Calu3 (cell line): ENCODE results near the gene TOPBP1. TPM values are rescaled to one million over a fixed set of nuclear protein-coding genes. Genes with fewer than 3 reads are reported as not detected.

Experiments used
- BruUV-seq: library from RNA; stranded (reverse); fragments of 400-500 nt; replicated peaks from 2 replicates; lab custom pipeline; 2021; lab: Mats Ljungman, UMichigan
- CTCF ChIA-PET: fragments of 300-600 bp; sonication (Branson Sonifier 250); formaldehyde crosslinking; loops from one replicate; lab custom pipeline; 2022; ENCODE audit warnings: antibody characterized with exemption; lab: Charles Lee
- DNase-seq: peaks from one replicate; pipeline ENCODE4 v3.0.0; 2022
- H3K27ac Mint-ChIP-seq: one replicate; pipeline ENCODE4 v1.8.0; 2022; ENCODE audit warnings: mixed read lengths; ENCODE audit not compliant: unreplicated experiment
- H3K27me3 Mint-ChIP-seq: one replicate; pipeline ENCODE4 v1.8.0; 2022; ENCODE audit warnings: mixed read lengths; ENCODE audit not compliant: unreplicated experiment
- H3K36me3 Mint-ChIP-seq: one replicate; pipeline ENCODE4 v1.8.0; 2022; ENCODE audit warnings: mild to moderate bottlenecking, moderate library complexity, mixed read lengths; ENCODE audit not compliant: insufficient read depth, unreplicated experiment
- H3K4me1 Mint-ChIP-seq: one replicate; pipeline ENCODE4 v1.8.0; 2022; ENCODE audit warnings: mild to moderate bottlenecking, low read depth, mixed read lengths; ENCODE audit not compliant: unreplicated experiment
- H3K4me3 Mint-ChIP-seq: one replicate; pipeline ENCODE4 v1.8.0; 2022; ENCODE audit warnings: mild to moderate bottlenecking, low read depth, moderate library complexity, mixed read lengths; ENCODE audit not compliant: unreplicated experiment
- H3K9me3 Mint-ChIP-seq: one replicate; pipeline ENCODE4 v1.8.0; 2022; ENCODE audit warnings: low read depth, mixed read lengths; ENCODE audit not compliant: unreplicated experiment
- intact Hi-C: fragments of 100-400 bp; cut with micrococcal nuclease; formaldehyde crosslinking; loops from one replicate; pipeline ENCODE4 v1.10.0; 2022; ENCODE audit not compliant: unreplicated experiment
- total RNA-seq: library from RNA; stranded (reverse); gene quantifications from 2 replicates; pipeline ENCODE4 v1.2.3, GENCODE V29; 2022
- TF ChIP-seq, protein P1 (sequence below): fragments of 200-600 bp; IDR thresholded peaks from one replicate; pipeline ENCODE4 v1.8.0; 2022; ENCODE audit warnings: antibody characterized with exemption; ENCODE audit not compliant: unreplicated experiment

The TOPBP1 gene
- total RNA-seq, 1 experiment from 2014 or later: 94.7 TPM

DNA sequence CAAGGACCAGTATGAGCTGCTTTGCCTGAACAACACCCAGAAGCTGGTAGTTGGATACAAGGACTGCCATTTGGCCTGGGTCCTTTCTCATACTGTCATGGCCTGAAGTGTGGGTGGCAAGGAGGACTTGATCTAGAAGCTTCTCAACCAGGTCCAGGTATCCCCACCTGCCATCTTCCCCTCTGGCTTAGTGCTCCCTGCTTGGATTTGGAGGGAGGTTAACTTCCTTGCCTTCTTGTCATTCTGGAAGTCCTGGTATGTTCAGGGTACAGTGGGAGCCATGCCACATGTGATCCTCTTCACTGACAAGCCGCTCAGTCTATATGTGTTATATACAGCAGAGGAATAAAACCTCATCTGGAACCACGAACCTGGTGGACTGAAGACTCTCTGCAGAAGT lies 37.7 kb upstream of the TOPBP1 start:
- no peaks in the 10 kb centered on the region for H3K4me1 Mint-ChIP-seq
- no peak for DNase-seq
- BruUV-seq: no TSS peak
- CTCF ChIA-PET: no interaction called here
- H3K27me3 Mint-ChIP-seq: peaks cover 55% of the 10 kb centered on the region
- no peak overlapping the region for H3K4me3 Mint-ChIP-seq
- TF ChIP-seq, protein P1, sequence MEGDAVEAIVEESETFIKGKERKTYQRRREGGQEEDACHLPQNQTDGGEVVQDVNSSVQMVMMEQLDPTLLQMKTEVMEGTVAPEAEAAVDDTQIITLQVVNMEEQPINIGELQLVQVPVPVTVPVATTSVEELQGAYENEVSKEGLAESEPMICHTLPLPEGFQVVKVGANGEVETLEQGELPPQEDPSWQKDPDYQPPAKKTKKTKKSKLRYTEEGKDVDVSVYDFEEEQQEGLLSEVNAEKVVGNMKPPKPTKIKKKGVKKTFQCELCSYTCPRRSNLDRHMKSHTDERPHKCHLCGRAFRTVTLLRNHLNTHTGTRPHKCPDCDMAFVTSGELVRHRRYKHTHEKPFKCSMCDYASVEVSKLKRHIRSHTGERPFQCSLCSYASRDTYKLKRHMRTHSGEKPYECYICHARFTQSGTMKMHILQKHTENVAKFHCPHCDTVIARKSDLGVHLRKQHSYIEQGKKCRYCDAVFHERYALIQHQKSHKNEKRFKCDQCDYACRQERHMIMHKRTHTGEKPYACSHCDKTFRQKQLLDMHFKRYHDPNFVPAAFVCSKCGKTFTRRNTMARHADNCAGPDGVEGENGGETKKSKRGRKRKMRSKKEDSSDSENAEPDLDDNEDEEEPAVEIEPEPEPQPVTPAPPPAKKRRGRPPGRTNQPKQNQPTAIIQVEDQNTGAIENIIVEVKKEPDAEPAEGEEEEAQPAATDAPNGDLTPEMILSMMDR: no peak
- no peak overlapping the region for H3K27ac Mint-ChIP-seq
- intact Hi-C loops: no loop called here
- H3K9me3 Mint-ChIP-seq: no peaks in the 10 kb centered on the region
- H3K36me3 Mint-ChIP-seq: no peaks in the 10 kb centered on the region

DNA sequence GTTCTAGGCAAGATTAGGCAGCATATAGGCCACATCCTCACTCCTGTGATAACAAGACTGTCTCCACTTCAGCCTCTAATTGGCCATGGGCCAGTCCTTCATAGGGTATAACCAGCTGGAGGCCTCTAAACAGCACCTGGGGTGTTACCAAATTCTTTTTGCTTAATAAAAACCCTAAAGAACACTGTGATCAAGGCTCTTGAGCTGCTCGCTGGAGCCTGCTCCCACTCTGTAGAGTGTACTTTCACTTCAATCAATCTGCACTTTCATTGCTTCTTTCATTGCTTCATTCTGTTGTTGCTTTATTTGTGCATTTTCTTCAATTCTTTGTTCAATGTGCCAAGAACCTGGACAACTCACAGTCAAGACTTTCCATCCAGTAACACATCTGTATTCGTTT lies 36.2 kb upstream of the TOPBP1 start:
- no TSS peak for BruUV-seq
- H3K27me3 Mint-ChIP-seq: peaks cover 47% of the 10 kb centered on the region
- H3K9me3 Mint-ChIP-seq: no peaks in the 10 kb centered on the region
- H3K4me1 Mint-ChIP-seq: no peaks in the 10 kb centered on the region
- H3K4me3 Mint-ChIP-seq: no peak overlapping the region
- TF ChIP-seq, protein P1: no peak
- intact Hi-C loops: no loop called here
- no peak for DNase-seq
- no peak overlapping the region for H3K27ac Mint-ChIP-seq
- no peaks in the 10 kb centered on the region for H3K36me3 Mint-ChIP-seq
- CTCF ChIA-PET: no interaction called here

DNA sequence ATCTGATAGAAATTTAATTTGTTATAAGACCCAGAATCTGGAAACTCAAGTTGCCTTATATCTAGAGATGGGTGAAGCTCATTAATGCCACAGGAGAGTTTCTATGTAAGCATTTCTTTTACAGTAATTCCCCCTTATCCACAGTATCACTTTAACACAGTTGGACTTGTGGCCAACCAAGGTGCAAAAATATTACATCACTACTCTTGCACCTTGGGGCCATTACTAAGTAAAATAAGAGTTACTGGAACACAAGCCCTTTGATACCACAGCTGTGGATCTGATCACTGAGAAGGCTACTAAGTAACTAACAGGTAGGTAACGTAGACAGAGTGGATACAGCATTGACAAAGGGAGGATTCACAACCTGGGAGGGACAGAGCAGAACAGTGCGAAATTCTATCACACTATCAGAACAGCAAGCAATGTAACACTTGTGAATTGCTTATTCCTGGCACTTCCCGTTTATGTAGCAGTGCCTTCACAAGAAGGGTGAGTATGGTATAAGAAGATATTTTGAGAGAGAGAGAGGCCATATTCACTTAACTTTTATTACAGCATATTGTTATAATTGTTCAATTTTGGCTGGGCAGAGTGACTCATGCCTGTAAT lies 33.9 kb upstream of the TOPBP1 start:
- H3K4me3 Mint-ChIP-seq: no peak overlapping the region
- CTCF ChIA-PET: interaction anchor here (1.7 kb wide), 1 partner anchor 10 kb away, joined by 5 read pairs; no protein-coding TSS in a partner anchor
- H3K4me1 Mint-ChIP-seq: no peaks in the 10 kb centered on the region
- H3K27ac Mint-ChIP-seq: no peak overlapping the region
- peaks cover 70% of the 10 kb centered on the region for H3K27me3 Mint-ChIP-seq
- no peaks in the 10 kb centered on the region for H3K36me3 Mint-ChIP-seq
- DNase-seq: no peak
- intact Hi-C loops: no loop called here
- H3K9me3 Mint-ChIP-seq: no peaks in the 10 kb centered on the region
- no TSS peak for BruUV-seq
- TF ChIP-seq, protein P1: no peak

DNA sequence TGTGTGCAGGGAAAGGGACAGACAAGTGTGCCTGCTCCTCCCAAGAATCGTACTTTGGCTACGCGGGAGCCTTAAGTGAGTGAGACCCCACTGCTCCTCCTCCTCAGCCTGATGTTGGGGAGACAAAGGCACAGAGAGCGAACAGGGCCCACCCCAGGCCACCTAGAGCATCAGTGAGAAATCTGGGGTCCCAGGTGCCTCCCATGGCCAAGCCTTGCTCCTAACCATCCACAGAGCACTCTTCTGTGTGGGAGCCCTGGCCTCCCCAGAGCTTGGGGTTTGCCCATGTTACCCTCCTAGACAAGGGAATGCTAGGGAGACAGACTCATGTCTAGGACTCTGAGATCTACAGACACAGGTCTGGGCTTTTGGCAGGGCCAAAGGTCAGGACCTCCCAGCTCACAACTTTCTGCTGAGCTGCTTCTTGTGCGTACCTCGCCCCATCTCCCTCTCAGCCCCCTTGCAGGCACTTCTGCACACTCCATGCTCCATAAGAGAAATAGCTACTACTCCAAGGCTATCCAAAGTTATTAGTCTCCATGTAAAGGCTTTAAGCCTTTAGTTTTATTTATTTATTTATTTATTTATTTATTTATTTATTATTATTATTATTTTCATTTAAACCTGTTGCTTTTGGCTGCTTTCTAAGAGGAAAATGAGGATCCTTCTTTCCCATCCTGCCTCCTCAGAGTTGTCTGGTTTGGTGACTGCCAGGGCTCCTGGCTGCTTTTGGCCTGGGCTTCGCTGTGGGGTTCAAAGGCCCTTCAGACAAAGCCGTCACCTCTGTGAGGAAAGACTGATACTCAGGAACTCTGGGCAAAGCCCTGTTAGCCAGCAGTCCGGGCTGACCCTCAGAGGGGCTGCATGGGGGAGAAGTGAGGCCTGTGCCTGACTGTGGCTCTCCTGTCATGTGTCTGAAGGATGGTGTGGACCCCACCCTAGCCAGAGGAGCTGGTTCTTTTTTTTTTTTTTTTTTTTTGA lies 32.8 kb upstream of the TOPBP1 start:
- Mint-ChIP-seq H3K27me3 (peaks cover 70% of the 10 kb centered on the region), H3K4me3 (no peak overlapping the region), H3K9me3 (no peaks in the 10 kb centered on the region), H3K36me3 (no peaks in the 10 kb centered on the region), H3K27ac (no peak overlapping the region), H3K4me1 (no peaks in the 10 kb centered on the region)
- TF ChIP-seq, protein P1: no peak
- no peak for DNase-seq
- BruUV-seq: no TSS peak
- CTCF ChIA-PET: interaction anchor here (0.6 to 1.8 kb wide), 3 partner anchors 11 to 1157 kb away, joined by 4 to 5 read pairs (median 4); no protein-coding TSS in a partner anchor
- intact Hi-C loops: no loop called here
